Astrocyte (in vitro differentiated cells and primary cell): ENCODE data around the gene ANTXR1. TPM values are rescaled to one million over a fixed set of nuclear protein-coding genes. Genes with fewer than 3 reads are reported as not detected.

Experiments used
- DNase-seq: peaks from one replicate; pipeline ENCODE4 v3.0.0-alpha.2; 2010; ENCODE audit warnings: low read depth
- FAIRE-seq: peaks from 2 replicates; lab custom pipeline; 2011; peaks lifted over from hg19 to GRCh38; lab: Jason Lieb, UNC
- H2AFZ ChIP-seq: 2 replicates; pipeline ENCODE4 v1.6.0; 2012; ENCODE audit warnings: low read depth, low read length, inconsistent platforms
- H3K27ac ChIP-seq: 2 replicates; pipeline ENCODE4 v1.5.1; 2011; ENCODE audit warnings: low read depth, low read length, inconsistent platforms
- H3K27me3 ChIP-seq: 2 replicates; pipeline ENCODE4 v1.6.0; 2011; ENCODE audit warnings: low read length, inconsistent platforms; ENCODE audit not compliant: insufficient read depth
- H3K36me3 ChIP-seq: 2 replicates; pipeline ENCODE4 v1.5.1; 2011; ENCODE audit warnings: low read length, inconsistent platforms; ENCODE audit not compliant: insufficient read depth
- H3K4me1 ChIP-seq: 2 replicates; pipeline ENCODE4 v1.5.1; 2011; ENCODE audit warnings: low read length, inconsistent platforms; ENCODE audit not compliant: insufficient read depth
- H3K4me2 ChIP-seq: 2 replicates; pipeline ENCODE4 v1.6.0; 2012; ENCODE audit warnings: low read length, inconsistent platforms
- H3K4me3 ChIP-seq: 2 replicates; pipeline ENCODE4 v1.5.1; 2011; ENCODE audit warnings: low read depth, mild to moderate bottlenecking, low read length, inconsistent platforms; ENCODE audit not compliant: insufficient read depth
- H3K79me2 ChIP-seq: 2 replicates; pipeline ENCODE4 v1.6.0; 2012; ENCODE audit warnings: mild to moderate bottlenecking, low read length, inconsistent platforms; ENCODE audit not compliant: insufficient read depth
- H3K9ac ChIP-seq: 2 replicates; pipeline ENCODE4 v1.6.0; 2012; ENCODE audit warnings: mild to moderate bottlenecking, low read length, inconsistent platforms
- H3K9me3 ChIP-seq: 2 replicates; pipeline ENCODE4 v1.5.1; 2012; ENCODE audit warnings: low read depth, mild to moderate bottlenecking, low read length, inconsistent platforms; ENCODE audit not compliant: insufficient read depth
- H4K20me1 ChIP-seq: 2 replicates; pipeline ENCODE4 v1.6.0; 2012; ENCODE audit warnings: low read length, inconsistent platforms; ENCODE audit not compliant: insufficient read depth
- H3K27ac Mint-ChIP-seq: one replicate; pipeline ENCODE4 v1.8.0; 2021; ENCODE audit warnings: mild to moderate bottlenecking, mixed read lengths; ENCODE audit not compliant: unreplicated experiment
- H3K27me3 Mint-ChIP-seq: one replicate; pipeline ENCODE4 v1.8.0; 2021; ENCODE audit warnings: low read depth, mixed read lengths; ENCODE audit not compliant: unreplicated experiment
- H3K36me3 Mint-ChIP-seq: one replicate; pipeline ENCODE4 v1.8.0; 2021; ENCODE audit warnings: low read depth, mixed read lengths; ENCODE audit not compliant: unreplicated experiment
- H3K4me1 Mint-ChIP-seq: one replicate; pipeline ENCODE4 v1.8.0; 2021; ENCODE audit warnings: low read depth, mixed read lengths; ENCODE audit not compliant: unreplicated experiment
- H3K4me3 Mint-ChIP-seq: one replicate; pipeline ENCODE4 v1.8.0; 2021; ENCODE audit warnings: mild to moderate bottlenecking, moderate library complexity, mixed read lengths; ENCODE audit not compliant: unreplicated experiment
- H3K9me3 Mint-ChIP-seq: one replicate; pipeline ENCODE4 v1.8.0; 2021; ENCODE audit warnings: mild to moderate bottlenecking, mixed read lengths; ENCODE audit not compliant: unreplicated experiment
- CTCF ChIP-seq: IDR thresholded peaks from 2 replicates; pipeline ENCODE4 v1.5.1; 2011; ENCODE audit warnings: low read depth, mild to moderate bottlenecking, inconsistent platforms, low read length, moderate library complexity; ENCODE audit not compliant: insufficient read depth
- EZH2 ChIP-seq: IDR thresholded peaks from 2 replicates; pipeline ENCODE4 v1.6.1; 2012; ENCODE audit warnings: mild to moderate bottlenecking, low read length, inconsistent platforms; ENCODE audit not compliant: insufficient read depth
- total RNA-seq: library from RNA; stranded (reverse); gene quantifications from 2 replicates; pipeline ENCODE4 v1.2.1, GENCODE V29; 2021

The ANTXR1 gene
- total RNA-seq, 1 donor from 2014 or later, result 67.8 TPM

DNA sequence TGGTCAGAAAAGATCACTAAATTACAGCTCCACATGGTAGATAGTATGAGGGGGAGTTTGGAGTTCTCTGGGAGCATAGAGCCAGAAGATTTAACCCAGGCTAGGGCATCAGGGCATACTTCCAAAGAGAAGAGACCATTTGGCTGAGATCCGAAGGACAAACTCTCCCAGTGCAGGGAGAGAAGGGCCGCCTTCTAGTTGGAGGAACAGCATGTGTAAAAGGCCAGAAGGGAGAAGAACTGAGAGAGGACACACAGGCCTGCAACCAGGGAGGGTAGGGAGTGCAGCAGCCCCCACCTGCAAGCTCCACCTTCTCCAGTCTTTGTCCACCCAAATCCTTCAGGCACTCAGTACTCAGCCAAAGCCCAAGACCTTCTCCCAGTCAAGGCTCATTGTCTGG lies 192.1 kb downstream of the ANTXR1 start:
- no peaks in the 10 kb centered on the region for H3K9me3 ChIP-seq
- no peak overlapping the region for H3K9ac ChIP-seq
- Mint-ChIP-seq H3K4me3 (no peak overlapping the region), H3K4me1 (no peaks in the 10 kb centered on the region), H3K36me3 (peaks cover 5% of the 10 kb centered on the region), H3K27me3 (no peaks in the 10 kb centered on the region), H3K9me3 (peaks cover 3% of the 10 kb centered on the region), H3K27ac (no peak overlapping the region)
- H3K4me1 ChIP-seq, result no peaks in the 10 kb centered on the region
- TF ChIP-seq CTCF (no peak), EZH2 (no peak)
- H3K4me2 ChIP-seq, result no peak overlapping the region
- no peaks in the 10 kb centered on the region for H3K27me3 ChIP-seq
- DNase-seq (no peak), FAIRE-seq (no peak)
- H4K20me1 ChIP-seq, result no peaks in the 10 kb centered on the region
- no peaks in the 10 kb centered on the region for H3K79me2 ChIP-seq
- H3K36me3 ChIP-seq, result peaks cover 7% of the 10 kb centered on the region
- H2AFZ ChIP-seq, result no peak overlapping the region
- no peak overlapping the region for H3K4me3 ChIP-seq
- H3K27ac ChIP-seq, result no peak overlapping the region

DNA sequence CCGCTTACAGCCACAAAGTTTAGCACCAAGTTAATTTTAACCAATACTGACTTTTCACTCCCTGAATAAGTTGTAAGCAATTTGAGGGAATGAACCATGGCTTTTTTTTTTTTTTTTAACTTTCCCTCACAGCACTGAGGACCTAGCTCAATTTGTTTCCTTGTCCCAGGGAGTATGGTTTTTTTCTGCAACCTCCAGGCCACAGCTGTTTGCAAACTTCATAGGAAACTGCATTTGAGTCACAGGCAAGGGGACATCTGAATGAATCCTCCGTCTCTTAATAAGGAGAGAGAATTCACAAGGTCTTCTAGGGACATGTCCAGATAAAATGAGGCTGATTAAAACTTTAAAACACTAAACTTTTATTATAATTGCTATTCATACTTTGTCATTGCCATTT lies 192.5 kb downstream of the ANTXR1 start:
- H3K36me3 Mint-ChIP-seq, result peaks cover 5% of the 10 kb centered on the region
- no peaks in the 10 kb centered on the region for H3K4me1 ChIP-seq
- no peaks in the 10 kb centered on the region for H3K9me3 ChIP-seq
- no peak overlapping the region for H3K27ac ChIP-seq
- H3K4me2 ChIP-seq, result no peak overlapping the region
- DNase-seq, result no peak
- no peak overlapping the region for H3K27ac Mint-ChIP-seq
- FAIRE-seq, result no peak
- H3K36me3 ChIP-seq, result peaks cover 7% of the 10 kb centered on the region
- no peaks in the 10 kb centered on the region for H3K79me2 ChIP-seq
- H3K4me1 Mint-ChIP-seq, result no peaks in the 10 kb centered on the region
- H3K27me3 ChIP-seq, result no peaks in the 10 kb centered on the region
- no peak overlapping the region for H3K4me3 Mint-ChIP-seq
- no peaks in the 10 kb centered on the region for H3K27me3 Mint-ChIP-seq
- no peak overlapping the region for H3K9ac ChIP-seq
- no peak overlapping the region for H2AFZ ChIP-seq
- H3K4me3 ChIP-seq, result no peak overlapping the region
- no peaks in the 10 kb centered on the region for H4K20me1 ChIP-seq
- H3K9me3 Mint-ChIP-seq, result peaks cover 3% of the 10 kb centered on the region
- TF ChIP-seq EZH2, result no peak
- no peak for TF ChIP-seq CTCF

DNA sequence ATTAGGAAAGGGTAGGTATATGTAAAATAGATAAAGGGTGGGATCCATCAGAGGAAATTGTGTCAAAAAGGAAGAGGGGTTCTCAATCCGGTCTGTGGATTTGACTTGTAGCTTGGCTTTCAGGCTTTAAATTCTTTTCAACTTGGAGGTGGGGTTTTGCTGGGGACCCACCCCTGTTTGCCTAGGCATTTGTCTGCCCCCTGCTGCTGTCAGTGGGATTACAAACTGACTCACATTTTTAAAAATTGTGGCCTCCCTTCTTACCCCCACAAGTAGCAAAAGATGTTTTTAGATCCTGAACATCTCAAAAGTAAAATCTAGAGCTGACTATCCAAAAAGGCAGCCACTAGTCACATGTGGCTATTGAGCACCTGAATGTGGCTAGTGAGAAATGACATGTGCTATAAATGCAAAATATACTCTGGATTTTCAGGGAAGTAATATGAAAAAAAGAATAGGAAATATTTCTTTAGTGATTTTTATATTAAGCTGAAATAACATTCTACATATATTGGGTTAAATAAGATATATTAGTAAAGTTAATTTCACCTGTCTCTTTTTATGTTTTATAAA lies 195.1 kb downstream of the ANTXR1 start:
- Mint-ChIP-seq H3K4me1 (no peaks in the 10 kb centered on the region), H3K4me3 (no peak overlapping the region), H3K27me3 (no peaks in the 10 kb centered on the region), H3K27ac (no peak overlapping the region), H3K36me3 (peaks cover 5% of the 10 kb centered on the region), H3K9me3 (peaks cover 3% of the 10 kb centered on the region)
- no peak overlapping the region for H2AFZ ChIP-seq
- no peak overlapping the region for H3K9ac ChIP-seq
- no peak overlapping the region for H3K4me3 ChIP-seq
- no peak overlapping the region for H3K27ac ChIP-seq
- no peaks in the 10 kb centered on the region for H3K4me1 ChIP-seq
- no peaks in the 10 kb centered on the region for H3K9me3 ChIP-seq
- TF ChIP-seq EZH2, result no peak
- no peak for TF ChIP-seq CTCF
- peaks cover 7% of the 10 kb centered on the region for H3K36me3 ChIP-seq
- H3K27me3 ChIP-seq, result no peaks in the 10 kb centered on the region
- DNase-seq (no peak), FAIRE-seq (no peak)
- H4K20me1 ChIP-seq, result no peaks in the 10 kb centered on the region
- H3K79me2 ChIP-seq, result no peaks in the 10 kb centered on the region
- H3K4me2 ChIP-seq, result no peak overlapping the region
